PFSK-1 (cell line): Measurements from ENCODE around the gene GABRR1.

ENCODE experiments used
- FOXP2 ChIP-seq: optimal IDR thresholded peaks from 2 replicates; pipeline ENCODE3; 2011; ENCODE audit warnings: borderline replicate concordance, control low read depth, inconsistent platforms; ENCODE audit not compliant: insufficient read depth; ENCODE audit errors: extremely low read length, extremely low read depth
- POLR2AphosphoS5 ChIP-seq: IDR thresholded peaks from 2 replicates; pipeline ENCODE4 v1.6.1; 2012; ENCODE audit warnings: low read depth, mild to moderate bottlenecking, control low read depth, low read length, moderate library complexity
- REST ChIP-seq, 2 experiments: IDR thresholded peaks; 2 replicates each; pipeline versions ENCODE4 v1.6.1 to v1.8.0; 2011 to 2012; ENCODE audit warnings: low read depth in 2 of 2, low read length in 2 of 2, control low read depth in 1 of 2, inconsistent platforms in 1 of 2, mild to moderate bottlenecking in 1 of 2, moderate library complexity in 1 of 2; ENCODE audit not compliant: insufficient read depth in 1 of 2
- SIN3A ChIP-seq: IDR thresholded peaks from 2 replicates; pipeline ENCODE4 v1.6.1; 2012; ENCODE audit warnings: mild to moderate bottlenecking, low read length, moderate library complexity, borderline replicate concordance; ENCODE audit not compliant: insufficient read depth
- TAF1 ChIP-seq: IDR thresholded peaks from 2 replicates; pipeline ENCODE4 v1.6.1; 2012; ENCODE audit warnings: low read length, control low read depth, borderline replicate concordance; ENCODE audit not compliant: insufficient read depth

GRCh38 chr6:89145956-89146717, 71.0 kb downstream of the GABRR1 start, which contains the start of gene PM20D2:
- TF ChIP-seq POLR2AphosphoS5 (no peak), REST (IDR thresholded peaks at IDR 0.05; ENCODE audit: insufficient read depth in 1 of 2, low read depth in 2 of 2, low read length in 2 of 2) (no peak), SIN3A (no peak), TAF1 (no peak), FOXP2 (no peak)
